Uterus (tissue), 2 donors: ENCODE results near the gene RAB11FIP3.

Experiments
- POLR2A ChIP-seq, 2 donors: fragments of 450-650 bp; IDR thresholded peaks; one replicate each; pipeline ENCODE4 v1.6.1; 2016; ENCODE audit warnings: antibody characterized with exemption in 2 of 2, mild to moderate bottlenecking in 1 of 2, moderate library complexity in 1 of 2
- TF ChIP-seq, protein P1 (sequence below), 4 experiments: fragments of 200-600 bp in 2 of 4; fragments of 450-650 bp in 2 of 4; sonication (generic) in 2 of 4; IDR thresholded peaks; one replicate each; pipeline ENCODE4 v1.5.1; 2016 to 2019; ENCODE audit warnings: antibody characterized with exemption in 4 of 4, mild to moderate bottlenecking in 2 of 4, moderate library complexity in 1 of 4

- TF ChIP-seq, protein P1, sequence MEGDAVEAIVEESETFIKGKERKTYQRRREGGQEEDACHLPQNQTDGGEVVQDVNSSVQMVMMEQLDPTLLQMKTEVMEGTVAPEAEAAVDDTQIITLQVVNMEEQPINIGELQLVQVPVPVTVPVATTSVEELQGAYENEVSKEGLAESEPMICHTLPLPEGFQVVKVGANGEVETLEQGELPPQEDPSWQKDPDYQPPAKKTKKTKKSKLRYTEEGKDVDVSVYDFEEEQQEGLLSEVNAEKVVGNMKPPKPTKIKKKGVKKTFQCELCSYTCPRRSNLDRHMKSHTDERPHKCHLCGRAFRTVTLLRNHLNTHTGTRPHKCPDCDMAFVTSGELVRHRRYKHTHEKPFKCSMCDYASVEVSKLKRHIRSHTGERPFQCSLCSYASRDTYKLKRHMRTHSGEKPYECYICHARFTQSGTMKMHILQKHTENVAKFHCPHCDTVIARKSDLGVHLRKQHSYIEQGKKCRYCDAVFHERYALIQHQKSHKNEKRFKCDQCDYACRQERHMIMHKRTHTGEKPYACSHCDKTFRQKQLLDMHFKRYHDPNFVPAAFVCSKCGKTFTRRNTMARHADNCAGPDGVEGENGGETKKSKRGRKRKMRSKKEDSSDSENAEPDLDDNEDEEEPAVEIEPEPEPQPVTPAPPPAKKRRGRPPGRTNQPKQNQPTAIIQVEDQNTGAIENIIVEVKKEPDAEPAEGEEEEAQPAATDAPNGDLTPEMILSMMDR (IDR thresholded peaks at IDR 0.05), result no peak
- TF ChIP-seq POLR2A (IDR thresholded peaks at IDR 0.05), result no peak
Measured at GRCh38 chr16:566475-567372, 141.3 kb downstream of the RAB11FIP3 start, which contains the start of gene NHLRC4.
